ENCODE data around the gene CTRB2. TPM values are rescaled to one million over a fixed set of nuclear protein-coding genes. Genes with fewer than 3 reads are reported as not detected.

Gene CTRB2
- polyA plus RNA-seq, 1 experiment, result not detected

GRCh38 chr16:75222271-75222783 lies 15.4 kb upstream of the CTRB2 start:
- DNase-seq (ENCODE audit: low read depth, low spot score), result no peak
- CTCF ChIA-PET, result no interaction called here
- POLR2A ChIA-PET, result no interaction called here

GRCh38 chr16:75219838-75220237 lies 12.9 kb upstream of the CTRB2 start:
- CTCF ChIA-PET, result interaction anchor here (0.6 to 2.1 kb wide), 5 partner anchors 21 to 245 kb away, joined by 3 to 14 read pairs (median 3); no protein-coding TSS in a partner anchor
- no peak for TF ChIP-seq CTCF (IDR thresholded peaks at IDR 0.05; ENCODE audit: low read depth, low read length)
- Histone ChIP-seq H3K4me3 (ENCODE audit: low read depth, low read length) (no peak overlapping the region), H3K27ac (ENCODE audit: low read depth, low read length) (no peak overlapping the region), H3K27me3 (ENCODE audit: control insufficient read depth, insufficient read depth, low read length) (no peaks in the 10 kb centered on the region), H3K9me3 (ENCODE audit: control insufficient read depth, insufficient read depth, low read length) (no peaks in the 10 kb centered on the region; the same call in 1 of the 2 replicates)
- POLR2A ChIA-PET, result interaction anchor here (0.7 kb wide), 1 partner anchor 544 kb away, joined by 3 read pairs; no protein-coding TSS in a partner anchor
- DNase-seq (ENCODE audit: low read depth, low spot score), result no peak

More at GRCh38 chr16:75222271-75222783, 15.4 kb upstream of the CTRB2 start:
- Histone ChIP-seq H3K27ac (ENCODE audit: low read depth, low read length) (no peak overlapping the region), H3K4me3 (ENCODE audit: low read depth, low read length) (no peak overlapping the region), H3K9me3 (ENCODE audit: control insufficient read depth, insufficient read depth, low read length) (no peaks in the 10 kb centered on the region; the same call in 1 of the 2 replicates), H3K27me3 (ENCODE audit: control insufficient read depth, insufficient read depth, low read length) (no peaks in the 10 kb centered on the region)
- TF ChIP-seq CTCF (IDR thresholded peaks at IDR 0.05; ENCODE audit: low read depth, low read length), result no peak

GRCh38 chr16:75219088-75219487 lies 12.1 kb upstream of the CTRB2 start:
- ChIA-PET CTCF (interaction anchor here (1.0 to 2.1 kb wide), 3 partner anchors 20 to 183 kb away, joined by 3 to 14 read pairs (median 5); no protein-coding TSS in a partner anchor), POLR2A (no interaction called here)
- Histone ChIP-seq H3K27me3 (ENCODE audit: control insufficient read depth, insufficient read depth, low read length) (no peaks in the 10 kb centered on the region), H3K4me3 (ENCODE audit: low read depth, low read length) (no peak overlapping the region), H3K9me3 (ENCODE audit: control insufficient read depth, insufficient read depth, low read length) (no peaks in the 10 kb centered on the region), H3K27ac (ENCODE audit: low read depth, low read length) (no peak overlapping the region)
- no peak for TF ChIP-seq CTCF (IDR thresholded peaks at IDR 0.05; ENCODE audit: low read depth, low read length)
- DNase-seq (ENCODE audit: low read depth, low spot score), result no peak

GRCh38 chr16:75218256-75219076 lies 11.5 kb upstream of the CTRB2 start, which contains the start of gene CTRB1:
Gene CTRB1, plus strand, starts transcription at chr16:75218988. Its CDS starts 20 bp downstream, at chr16:75219008.
- H3K27ac ChIP-seq (ENCODE audit: low read depth, low read length), result no peak within 1 kb of the TSS
- no peaks in the 10 kb centered on the region for H3K27me3 ChIP-seq (ENCODE audit: control insufficient read depth, insufficient read depth, low read length)
- POLR2A ChIA-PET, result no interaction called here
- no peak within 1 kb of the TSS for H3K4me3 ChIP-seq (ENCODE audit: low read depth, low read length)
- CTCF ChIA-PET, result interaction anchor here (0.8 to 1.1 kb wide), 2 partner anchors 247 to 355 kb away, joined by 3 read pairs; no protein-coding TSS in a partner anchor
- no peak for TF ChIP-seq CTCF (IDR thresholded peaks at IDR 0.05; ENCODE audit: low read depth, low read length)
- DNase-seq (ENCODE audit: low read depth, low spot score), result no peak
- H3K9me3 ChIP-seq (ENCODE audit: control insufficient read depth, insufficient read depth, low read length), result no peaks in the 10 kb centered on the region

- ChIA-PET POLR2A (no interaction called here), CTCF (interaction anchor here (0.8 to 1.8 kb wide), 4 partner anchors 16 to 354 kb away, joined by 3 to 6 read pairs (median 4); no protein-coding TSS in a partner anchor)
- DNase-seq (ENCODE audit: low read depth, low spot score), result no peak
- no peak for TF ChIP-seq CTCF (IDR thresholded peaks at IDR 0.05; ENCODE audit: low read depth, low read length)
- no peaks in the 10 kb centered on the region for H3K27me3 ChIP-seq (ENCODE audit: control insufficient read depth, insufficient read depth, low read length)
- no peaks in the 10 kb centered on the region for H3K9me3 ChIP-seq (ENCODE audit: control insufficient read depth, insufficient read depth, low read length)
- H3K27ac ChIP-seq (ENCODE audit: low read depth, low read length), result no peak overlapping the region
- H3K4me3 ChIP-seq (ENCODE audit: low read depth, low read length), result no peak overlapping the region
Observed at GRCh38 chr16:75217389-75217851, 10.5 kb upstream of the CTRB2 start.
